ENCODE data around the gene LIPG. TPM values are rescaled to one million over a fixed set of nuclear protein-coding genes. Genes with fewer than 3 reads are reported as not detected.
A peak's percentile ranks its signal among the peaks of the same experiment; 100 is the strongest.

LIPG gene
- total RNA-seq, 1 experiment from 2014 or later, result 6.1 TPM

DNA sequence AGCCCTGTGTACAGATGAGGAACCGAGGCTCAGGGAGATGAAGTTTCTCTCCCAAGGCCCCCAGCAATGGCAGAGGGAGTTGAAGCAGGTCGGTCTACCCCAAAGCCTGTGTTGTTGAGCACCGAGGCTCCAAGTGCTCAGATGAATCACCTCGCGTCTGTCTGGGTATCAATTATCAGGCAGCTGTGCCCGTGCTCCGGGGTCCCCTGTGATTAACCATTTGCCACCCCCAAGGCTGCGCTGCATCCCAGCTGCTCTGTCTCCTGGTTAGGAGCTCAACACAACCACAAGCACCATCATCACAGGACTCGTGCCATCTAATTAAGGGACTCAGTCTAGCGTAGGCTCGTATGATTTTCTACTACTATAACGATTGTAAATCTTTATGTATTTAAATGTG lies 27.1 kb downstream of the LIPG start:
- no peak overlapping the region for H2AFZ ChIP-seq (ENCODE audit: low read length)
- H3K79me2 ChIP-seq (ENCODE audit: insufficient read depth, low read length), result no peaks in the 10 kb centered on the region
- H3K79me1 ChIP-seq (ENCODE audit: insufficient read depth, low read depth, low read length, poor library complexity, severe bottlenecking), result no peaks in the 10 kb centered on the region
- H3K23ac ChIP-seq (ENCODE audit: insufficient read length, low read depth, low read length), result no peak overlapping the region
- no peak overlapping the region for H3K56ac ChIP-seq (ENCODE audit: insufficient read length, low read depth, low read length)
- H3K9me3 ChIP-seq (ENCODE audit: control insufficient read depth, low read depth, low read length), result no peaks in the 10 kb centered on the region
- H2BK20ac ChIP-seq (ENCODE audit: low read depth, low read length, poor library complexity, severe bottlenecking), result no peak overlapping the region
- no peak overlapping the region for H3K27ac ChIP-seq (ENCODE audit: insufficient read length, low read depth, low read length)
- no peak overlapping the region for H2AK5ac ChIP-seq (ENCODE audit: insufficient read length, low read length)
- H3K27ac Mint-ChIP-seq, result peak overlapping the region in 1 of 3 experiments; percentile 70; a peak in 1 of 7 replicates
- no peak overlapping the region for H4K5ac ChIP-seq (ENCODE audit: insufficient read length, low read depth, low read length)
- no peak overlapping the region for H2BK5ac ChIP-seq (ENCODE audit: insufficient read length, low read length)
- H4K91ac ChIP-seq (ENCODE audit: insufficient read length, low read depth, low read length), result no peak overlapping the region
- H2BK12ac ChIP-seq (ENCODE audit: insufficient read length, low read depth, low read length), result no peak overlapping the region
- H4K8ac ChIP-seq (replicated peaks; ENCODE audit: insufficient read length, low read depth, low read length), result no peak overlapping the region
- no peaks in the 10 kb centered on the region for H3K27me3 Mint-ChIP-seq (ENCODE audit: low read depth)
- no peak overlapping the region for H3K4me2 ChIP-seq (ENCODE audit: insufficient read depth, insufficient read length, low read length)
- no peak overlapping the region for H2BK15ac ChIP-seq (ENCODE audit: low read depth, low read length)
- peaks cover 5 to 8% (median 7%) of the 10 kb centered on the region in 3 experiments for H3K36me3 Mint-ChIP-seq (ENCODE audit: insufficient read depth in 1 of 3, low read depth in 3 of 3)
- no peak overlapping the region for H3K18ac ChIP-seq (ENCODE audit: insufficient read length, low read depth, low read length)
- no peaks in the 10 kb centered on the region for H4K20me1 ChIP-seq (ENCODE audit: control insufficient read depth, insufficient read depth, insufficient read length)
- H3K9ac ChIP-seq (ENCODE audit: extremely low read depth, insufficient read length, low read length), result no peak overlapping the region
- H3K4me1 Mint-ChIP-seq, result peaks cover 8 to 10% of the 10 kb centered on the region in 2 experiments
- H3K23me2 ChIP-seq (ENCODE audit: insufficient read length, low read depth, low read length, poor library complexity, severe bottlenecking), result no peaks in the 10 kb centered on the region
- TF ChIP-seq, protein P1, sequence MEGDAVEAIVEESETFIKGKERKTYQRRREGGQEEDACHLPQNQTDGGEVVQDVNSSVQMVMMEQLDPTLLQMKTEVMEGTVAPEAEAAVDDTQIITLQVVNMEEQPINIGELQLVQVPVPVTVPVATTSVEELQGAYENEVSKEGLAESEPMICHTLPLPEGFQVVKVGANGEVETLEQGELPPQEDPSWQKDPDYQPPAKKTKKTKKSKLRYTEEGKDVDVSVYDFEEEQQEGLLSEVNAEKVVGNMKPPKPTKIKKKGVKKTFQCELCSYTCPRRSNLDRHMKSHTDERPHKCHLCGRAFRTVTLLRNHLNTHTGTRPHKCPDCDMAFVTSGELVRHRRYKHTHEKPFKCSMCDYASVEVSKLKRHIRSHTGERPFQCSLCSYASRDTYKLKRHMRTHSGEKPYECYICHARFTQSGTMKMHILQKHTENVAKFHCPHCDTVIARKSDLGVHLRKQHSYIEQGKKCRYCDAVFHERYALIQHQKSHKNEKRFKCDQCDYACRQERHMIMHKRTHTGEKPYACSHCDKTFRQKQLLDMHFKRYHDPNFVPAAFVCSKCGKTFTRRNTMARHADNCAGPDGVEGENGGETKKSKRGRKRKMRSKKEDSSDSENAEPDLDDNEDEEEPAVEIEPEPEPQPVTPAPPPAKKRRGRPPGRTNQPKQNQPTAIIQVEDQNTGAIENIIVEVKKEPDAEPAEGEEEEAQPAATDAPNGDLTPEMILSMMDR (conservative IDR thresholded peaks at IDR 0.05), result no peak
- H3K4me1 ChIP-seq (ENCODE audit: insufficient read depth, low read length), result peaks cover 7% of the 10 kb centered on the region
- H2BK120ac ChIP-seq (ENCODE audit: low read depth, low read length, poor library complexity, severe bottlenecking), result no peak overlapping the region
- H3K9me3 Mint-ChIP-seq, result no peaks in the 10 kb centered on the region
- H3K4me3 Mint-ChIP-seq, result no peak overlapping the region
- H3T11ph ChIP-seq (ENCODE audit: low read length), result no peak overlapping the region
- no peak overlapping the region for H3K14ac ChIP-seq (ENCODE audit: insufficient read depth, low read length)
- DNase-seq, result no peak
- no CpG with 5 or more reads among the region's 12 CpGs for WGBS (ENCODE audit: extremely low coverage, insufficient read length, low lambda C conversion rate)
- H3K27me3 ChIP-seq (ENCODE audit: insufficient read depth, low read length), result no peaks in the 10 kb centered on the region
- no peak overlapping the region for H3K4ac ChIP-seq (ENCODE audit: low read depth, low read length)
